K562 (cell line): ENCODE measurements around the gene GLRA3. TPM values are rescaled to one million over a fixed set of nuclear protein-coding genes. Genes with fewer than 3 reads are reported as not detected.

Source experiments
- ATAC-seq: fragments of 200-7000 bp; cut with Tn5 transposase; 3 replicates; pipeline ENCODE4 v1.9.1; 2020; ENCODE audit warnings: moderate library complexity
- BruUV-seq: library from RNA; stranded (reverse); fragments of 400-500 nt; replicated peaks from 2 replicates; lab custom pipeline; 2021; lab: Mats Ljungman, UMichigan
- CTCF ChIA-PET: fragments of 300-600 bp; formaldehyde crosslinking; extraction: SDS; loops from one replicate; lab custom pipeline; 2021; ENCODE audit warnings: low intra/inter-chr PET ratio; lab: Yijun Ruan, JAX
- POLR2A ChIA-PET: fragments of 300-600, 350-650 bp; sonication (Branson Sonifier 250); formaldehyde crosslinking; extraction: SDS; loops from one replicate; lab custom pipeline; 2021; ENCODE audit warnings: antibody characterized with exemption, inconsistent platforms; lab: Yijun Ruan, JAX
- DNase-seq, 4 experiments: peaks; one replicate each; pipeline versions ENCODE4 v3.0.0 to v3.0.0-alpha.2; 2011 to 2018; ENCODE audit warnings: low spot score in 3 of 4, mixed read lengths in 3 of 4; ENCODE audit errors: extremely low read depth in 1 of 4
- FAIRE-seq: peaks from 2 replicates; lab custom pipeline; 2011; peaks lifted over from hg19 to GRCh38; lab: Jason Lieb, UNC
- H2AFZ ChIP-seq: 2 replicates; pipeline ENCODE4 v1.6.0; 2011; ENCODE audit warnings: low read depth, low read length, control low read depth, inconsistent platforms
- H3K27ac ChIP-seq: fragments of 200-600 bp; 3 replicates; pipeline ENCODE4 v1.8.0; 2011; ENCODE audit warnings: low read depth, mild to moderate bottlenecking, control low read depth, inconsistent platforms, low read length, moderate library complexity, mixed read lengths; ENCODE audit errors: extremely low read depth
- H3K27me3 ChIP-seq, 2 experiments: fragments of 300-600 bp in 1 of 2; 2 replicates in 1 of 2; 3 replicates in 1 of 2; pipeline versions ENCODE4 v1.6.0 to v1.8.0; 2011; ENCODE audit warnings: inconsistent platforms in 2 of 2, low read length in 2 of 2, mild to moderate bottlenecking in 1 of 2, mixed read lengths in 1 of 2, moderate library complexity in 1 of 2; ENCODE audit not compliant: control insufficient read depth in 2 of 2, insufficient read depth in 2 of 2
- H3K36me3 ChIP-seq: fragments of 300-600 bp; 3 replicates; pipeline ENCODE4 v1.8.0; 2011; ENCODE audit warnings: mild to moderate bottlenecking, low read length, inconsistent platforms; ENCODE audit not compliant: control insufficient read depth, insufficient read depth
- H3K4me1 ChIP-seq, 2 experiments: fragments of 200-600 bp in 1 of 2; replicated peaks in 1 of 2; 2 replicates in 1 of 2; 3 replicates in 1 of 2; pipeline versions ENCODE4 v1.5.1 to v1.8.0; 2011; ENCODE audit warnings: inconsistent platforms in 2 of 2, low read length in 2 of 2, mild to moderate bottlenecking in 1 of 2, mixed read lengths in 1 of 2, moderate library complexity in 1 of 2; ENCODE audit not compliant: control insufficient read depth in 2 of 2, insufficient read depth in 2 of 2
- H3K4me2 ChIP-seq: 2 replicates; pipeline ENCODE4 v1.6.1; 2011; ENCODE audit warnings: low read length, control low read depth, inconsistent platforms, mixed read lengths; ENCODE audit not compliant: insufficient read depth
- H3K4me3 ChIP-seq: fragments of 200-600 bp; sonication (generic), shearing (Covaris generic); 2 replicates; pipeline ENCODE4 v1.5.1; 2016; ENCODE audit warnings: control low read depth, inconsistent platforms
- H3K79me2 ChIP-seq: fragments of 200-600 bp; 3 replicates; pipeline ENCODE4 v1.8.0; 2011; ENCODE audit warnings: low read length, inconsistent platforms; ENCODE audit not compliant: control insufficient read depth, insufficient read depth
- H3K9ac ChIP-seq, 2 experiments: 2 replicates each; pipeline versions ENCODE4 v1.6.0 to v1.6.1; 2011; ENCODE audit warnings: low read depth in 2 of 2, low read length in 2 of 2, control low read depth in 1 of 2, inconsistent platforms in 1 of 2, mild to moderate bottlenecking in 1 of 2, mixed read lengths in 1 of 2; ENCODE audit not compliant: insufficient read depth in 1 of 2
- H3K9me1 ChIP-seq: one replicate; pipeline ENCODE4 v1.6.0; 2011; ENCODE audit warnings: inconsistent platforms, mild to moderate bottlenecking, low read length, moderate library complexity; ENCODE audit not compliant: control insufficient read depth, insufficient read depth
- H3K9me3 ChIP-seq: replicated peaks from 2 replicates; pipeline ENCODE4 v1.5.1; 2011; ENCODE audit warnings: low read depth, low read length, inconsistent platforms; ENCODE audit not compliant: control insufficient read depth, insufficient read depth
- H4K20me1 ChIP-seq: replicated peaks from 2 replicates; pipeline ENCODE4 v1.6.1; 2011; ENCODE audit warnings: low read length, inconsistent platforms, mixed read lengths; ENCODE audit not compliant: control insufficient read depth, insufficient read depth
- C11orf30 ChIP-seq: fragments of 450-650 bp; IDR thresholded peaks from 2 replicates; pipeline ENCODE4 v1.6.1; 2016; ENCODE audit warnings: low read depth, mild to moderate bottlenecking
- ETV6 ChIP-seq, 3 experiments: fragments of 150-350 bp in 1 of 3; sonication (generic) in 1 of 3; formaldehyde crosslinking in 1 of 3; IDR thresholded peaks; 2 replicates each; pipeline versions ENCODE4 v1.6.1 to v1.8.0; 2014 to 2022; ENCODE audit warnings: borderline replicate concordance in 2 of 3, low read depth in 2 of 3, antibody characterized with exemption in 1 of 3, low read length in 1 of 3, mild to moderate bottlenecking in 1 of 3, missing genetic modification reagents in 1 of 3
- HMGN3 ChIP-seq: IDR thresholded peaks from 2 replicates; pipeline ENCODE4 v1.6.1; 2011; ENCODE audit warnings: borderline replicate concordance, low read depth, mild to moderate bottlenecking, mixed read lengths, low read length; ENCODE audit not compliant: insufficient read length; ENCODE audit errors: extremely low read depth
- MAFF ChIP-seq: IDR thresholded peaks from 2 replicates; pipeline ENCODE4 v1.6.1; 2012; ENCODE audit warnings: low read length, improper control_type of control experiment
- MAFK ChIP-seq: IDR thresholded peaks from 2 replicates; pipeline ENCODE4 v1.6.1; 2011; ENCODE audit warnings: low read length, improper control_type of control experiment
- NFE2L1 ChIP-seq: fragments of 450-650 bp; IDR thresholded peaks from 2 replicates; pipeline ENCODE4 v1.6.1; 2016; ENCODE audit warnings: missing genetic modification characterization, low read depth, mild to moderate bottlenecking, missing compliant biosample characterization, moderate library complexity, borderline replicate concordance
- NONO ChIP-seq, 2 experiments: fragments of 200-400 bp in 1 of 2; fragments of 450-650 bp in 1 of 2; formaldehyde crosslinking in 1 of 2; IDR thresholded peaks; 2 replicates each; pipeline ENCODE4 v1.6.1; 2017; ENCODE audit warnings: low read depth in 2 of 2, mild to moderate bottlenecking in 2 of 2, moderate library complexity in 2 of 2, low read length in 1 of 2
- PML ChIP-seq: IDR thresholded peaks from 2 replicates; pipeline ENCODE4 v1.6.1; 2012; ENCODE audit warnings: low read length, inconsistent platforms
- RBM34 ChIP-seq: fragments of 200-400 bp; formaldehyde crosslinking; IDR thresholded peaks from 2 replicates; pipeline ENCODE4 v1.6.1; 2018; ENCODE audit warnings: low read length, borderline replicate concordance; ENCODE audit not compliant: insufficient read depth
- ZNF316 ChIP-seq: fragments of 450-650 bp; IDR thresholded peaks from 2 replicates; pipeline ENCODE4 v1.6.1; 2016
- ZNF740 ChIP-seq, 3 experiments: fragments of 200-800 bp in 1 of 3; sonication (Bioruptor generic) in 1 of 3; sonication (generic) in 1 of 3; formaldehyde crosslinking in 1 of 3; IDR thresholded peaks; 2 replicates each; pipeline versions ENCODE4 v1.6.1 to v1.8.0; 2016 to 2022; ENCODE audit warnings: mild to moderate bottlenecking in 2 of 3, missing compliant biosample characterization in 2 of 3, missing genetic modification characterization in 2 of 3, missing genetic modification reagents in 1 of 3
- ZNF778 ChIP-seq: fragments of 450-650 bp; formaldehyde crosslinking; IDR thresholded peaks from 2 replicates; pipeline ENCODE4 v1.4.0; 2020; ENCODE audit warnings: mild to moderate bottlenecking, moderate library complexity
- ZNF785 ChIP-seq: fragments of 250-450 bp; sonication (Bioruptor Pico); IDR thresholded peaks from 2 replicates; pipeline ENCODE4 v1.4.0; 2020; ENCODE audit warnings: mild to moderate bottlenecking
- WGBS: fragments of 100-300 bp; shearing (Covaris generic); methylation state at CpG from one replicate; pipeline ENCODE4 v1.1.6; 2016; ENCODE audit warnings: low coverage, mixed read lengths; ENCODE audit not compliant: insufficient coverage; ENCODE audit errors: missing lambda C conversion rate; 5-methylcytosine and 5-hydroxymethylcytosine counted together
- in situ Hi-C: fragments of 300-500 bp; cut with MboI; formaldehyde crosslinking; loops from 4 replicates; pipeline ENCODE4 v1.15.0; 2018; ENCODE audit warnings: inconsistent platforms, mixed read lengths
- intact Hi-C: fragments of 100-400 bp; cut with micrococcal nuclease; formaldehyde crosslinking; loops from 2 replicates; pipeline ENCODE4 v1.14.2; 2022
- polyA plus RNA-seq, 8 experiments: library from polyadenylated mRNA; depleted of rRNA in 4 of 8; stranded (reverse) in 5 of 8; unstranded in 3 of 8; fragments of >200 nt; fragmentation: Nextera tagmentation in 2 of 8; fragmentation: Illumina TruSeq in 1 of 8; extraction: Ambion mirVana in 2 of 8; extraction: Trizol in 1 of 8; gene quantifications; 2 replicates each; pipeline versions ENCODE4 v1.2.1 to v1.2.3, GENCODE V29; 2011 to 2014; ENCODE audit warnings: inconsistent platforms in 1 of 8, missing spikeins in 1 of 8
- total RNA-seq, 7 experiments: library from RNA; depleted of rRNA in 6 of 7; stranded (reverse); fragments of >200 nt in 6 of 7; fragmentation: Illumina TruSeq in 2 of 7; extraction: Trizol in 2 of 7; gene quantifications; 2 replicates each; pipeline versions ENCODE4 v1.2.1 to v1.2.3, GENCODE V29; 2011 to 2021; ENCODE audit warnings: low replicate concordance in 1 of 7

The GLRA3 gene
- total and polyA plus RNA-seq, 9 of the 15 experiments (the other 6 are each of a cell fraction or from before 2014, with no cell fraction given): 0.06 to 0.14 (median 0.08) TPM; not detected in 2

DNA sequence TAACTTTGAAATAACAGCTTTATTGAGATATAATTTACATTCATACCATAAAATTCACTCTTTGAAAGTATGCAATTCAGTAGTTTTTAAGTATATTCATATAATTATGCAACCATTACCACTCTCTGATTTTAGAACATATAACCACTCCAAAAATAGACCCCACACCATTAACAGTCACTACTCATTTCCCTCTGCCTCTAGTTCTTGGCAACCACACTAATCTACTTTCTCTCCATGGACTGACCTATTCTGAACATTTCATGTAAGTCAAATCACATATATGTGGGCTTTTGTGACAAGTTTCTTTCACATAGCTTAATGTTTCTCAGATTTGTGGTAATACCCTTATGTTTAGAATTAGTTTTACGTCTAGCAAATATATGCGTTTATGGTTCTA, 19.5 kb upstream of the GLRA3 start:
- H3K27me3 ChIP-seq: no peaks in the 10 kb centered on the region
- BruUV-seq: no TSS peak
- H3K9me3 ChIP-seq: no peaks in the 10 kb centered on the region; the same call in 1 of the 2 replicates
- H3K4me2 ChIP-seq: no peak overlapping the region
- no peak overlapping the region for H3K27ac ChIP-seq
- no peaks in the 10 kb centered on the region for H3K4me1 ChIP-seq
- TF ChIP-seq PML (no peak), NONO (IDR thresholded peaks at IDR 0.05; ENCODE audit: low read depth in 2 of 2, low read length in 1 of 2) (no peak)
- no peaks in the 10 kb centered on the region for H4K20me1 ChIP-seq
- CTCF ChIA-PET: no interaction called here
- no peak overlapping the region for H3K9ac ChIP-seq
- no peak overlapping the region for H2AFZ ChIP-seq
- no peaks in the 10 kb centered on the region for H3K9me1 ChIP-seq
- H3K36me3 ChIP-seq: no peaks in the 10 kb centered on the region
- POLR2A ChIA-PET: no interaction called here
- DNase-seq: no peak
- FAIRE-seq: no peak
- ATAC-seq: no peak
- intact Hi-C loops: no loop called here
- in situ Hi-C loops: loop anchor here (25.0 kb wide), 1 partner anchor 789 kb away; no protein-coding TSS in a partner anchor
- no peak overlapping the region for H3K4me3 ChIP-seq
- WGBS: 0% methylated on average over 2 of the region's 2 CpGs
- H3K79me2 ChIP-seq: no peaks in the 10 kb centered on the region

DNA sequence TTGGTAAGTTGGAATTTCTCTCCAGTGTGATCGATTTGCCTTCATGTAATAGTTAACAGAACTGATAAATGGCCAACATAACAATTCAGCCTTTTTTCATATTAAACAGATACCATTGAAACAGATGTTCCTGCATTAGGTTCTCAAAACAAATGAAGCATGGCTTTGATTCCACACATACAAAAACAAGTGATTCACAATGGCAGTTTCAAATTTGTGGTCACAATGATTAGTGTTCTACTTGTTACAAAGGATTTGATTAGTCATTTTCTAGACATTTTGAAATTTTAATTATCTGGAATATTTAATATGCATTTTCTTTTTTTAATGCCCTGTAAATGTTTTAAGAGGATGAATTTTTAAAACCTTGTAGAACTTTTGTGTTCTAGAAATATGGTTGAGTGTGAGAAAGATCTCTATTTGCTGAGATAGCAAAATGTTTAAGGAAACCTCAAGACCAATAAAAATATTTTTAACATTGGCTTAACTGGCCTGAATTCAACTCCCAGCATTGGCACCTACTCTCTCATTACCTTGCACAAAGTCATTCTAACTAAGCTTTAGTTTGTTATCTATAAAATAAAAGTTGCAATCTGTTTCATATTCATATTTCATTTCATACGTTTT, 18.9 kb upstream of the GLRA3 start:
- Histone ChIP-seq H3K9me3 (no peaks in the 10 kb centered on the region), H3K4me3 (no peak overlapping the region), H4K20me1 (no peaks in the 10 kb centered on the region), H3K79me2 (no peaks in the 10 kb centered on the region), H3K4me2 (no peak overlapping the region), H3K9me1 (no peaks in the 10 kb centered on the region), H3K9ac (no peak overlapping the region)
- BruUV-seq: no TSS peak
- ChIA-PET POLR2A (no interaction called here), CTCF (no interaction called here)
- intact Hi-C loops: no loop called here
- DNase-seq: no peak
- TF ChIP-seq HMGN3 (no peak), ZNF316 (peak; percentile 50; the same call in 1 of the 2 replicates), ETV6 (IDR thresholded peaks at IDR 0.05; ENCODE audit: borderline replicate concordance in 1 of 2, low read depth in 2 of 2, low read length in 1 of 2) (no peak), ETV6 (CRISPR knock-in tag; IDR thresholded peaks at IDR 0.05; ENCODE audit: borderline replicate concordance) (no peak), MAFF (peak; percentile 30; the same call in 1 of the 2 replicates), ZNF778 (CRISPR knock-in tag) (no peak), ZNF785 (no peak), ZNF740 (CRISPR knock-in tag; IDR thresholded peaks at IDR 0.05) (no peak), ZNF740 (tag; IDR thresholded peaks at IDR 0.05) (no peak), NFE2L1 (tag) (no peak), C11orf30 (0 out of 2 replicates have a peak, but pooled peaks have one; percentile 6), MAFK (peak; percentile 31; the same call in 1 of the 2 replicates), RBM34 (no peak)
- TF ChIP-seq, all 486 proteins: peak for 4
- Histone ChIP-seq H2AFZ (no peak overlapping the region), H3K27me3 (no peaks in the 10 kb centered on the region), H3K27ac (no peak overlapping the region), H3K4me1 (no peaks in the 10 kb centered on the region), H3K36me3 (no peaks in the 10 kb centered on the region)
- in situ Hi-C loops: loop anchor here (25.0 kb wide), 1 partner anchor 789 kb away; no protein-coding TSS in a partner anchor
- 0% methylated on average over 2 of the region's 2 CpGs for WGBS
- ATAC-seq (no peak), FAIRE-seq (no peak)
